Lower lobe of right lung (tissue), 2 donors: ENCODE measurements around the gene LETMD1. TPM values are rescaled to one million over a fixed set of nuclear protein-coding genes. Genes with fewer than 3 reads are reported as not detected.

Experiments used
- ATAC-seq, 2 donors: fragments of 200-7000 bp; cut with Tn5 transposase; one replicate each; pipeline ENCODE4 v1.9.1; 2020 to 2022; ENCODE audit warnings: mild to moderate bottlenecking in 2 of 2, moderate library complexity in 2 of 2
- DNase-seq: peaks from one replicate; pipeline ENCODE4 v3.0.0-alpha.2; 2020
- H3K27ac ChIP-seq: fragments of 200-600 bp; one replicate; pipeline ENCODE4 v1.8.0; 2022
- H3K27me3 ChIP-seq: fragments of 200-600 bp; one replicate; pipeline ENCODE4 v1.8.0; 2022; ENCODE audit warnings: low read depth
- H3K36me3 ChIP-seq: fragments of 200-600 bp; one replicate; pipeline ENCODE4 v1.8.0; 2022; ENCODE audit warnings: mild to moderate bottlenecking
- H3K4me1 ChIP-seq: fragments of 200-600 bp; one replicate; pipeline ENCODE4 v1.8.0; 2022
- H3K4me3 ChIP-seq: fragments of 200-600 bp; one replicate; pipeline ENCODE4 v1.8.0; 2022; ENCODE audit warnings: mild to moderate bottlenecking
- H3K9me3 ChIP-seq: fragments of 200-600 bp; one replicate; pipeline ENCODE4 v1.8.0; 2022
- CTCF ChIP-seq: fragments of 200-600 bp; IDR thresholded peaks from one replicate; pipeline ENCODE4 v1.8.0; 2022; ENCODE audit warnings: antibody characterized with exemption, mild to moderate bottlenecking
- intact Hi-C: fragments of 100-400 bp; cut with DNase I; formaldehyde crosslinking; loops from one replicate; pipeline ENCODE4 v1.11.0; 2022
- total RNA-seq: library from RNA; stranded (reverse); fragmentation: NEBNext Ultra II Directional; extraction: Animal tissue kit (Norgen Biotek cat#: 25700); gene quantifications from one replicate; pipeline ENCODE4 v1.2.1, GENCODE V29; 2021
- donor health status: DM: no; HTN: yes; CAD: no; lungs with severe emphysema.

Gene LETMD1
- total RNA-seq, 1 donor from 2014 or later = 69.6 TPM

DNA sequence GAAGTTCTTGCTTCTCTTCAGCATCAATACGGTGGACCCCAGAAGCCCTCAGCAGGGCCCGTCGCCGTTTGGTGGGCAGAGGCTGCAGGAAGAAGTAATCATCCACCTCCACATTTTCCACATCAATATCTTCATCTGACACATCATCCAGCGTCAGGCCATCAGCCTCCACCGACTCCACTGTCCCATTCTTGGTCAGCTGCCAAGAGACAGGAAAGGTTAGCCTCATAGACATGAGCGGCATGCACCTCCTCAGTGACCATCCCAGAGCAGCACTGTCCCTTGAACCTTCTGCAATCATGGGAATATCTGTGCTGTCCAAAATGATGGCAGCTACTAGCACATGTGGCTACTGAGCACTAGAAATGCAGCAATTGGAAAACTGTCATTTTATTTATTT is 19.6 kb downstream of the LETMD1 start:
- intact Hi-C loops = no loop called here
- H3K36me3 ChIP-seq = peaks cover 98% of the 10 kb centered on the region

DNA sequence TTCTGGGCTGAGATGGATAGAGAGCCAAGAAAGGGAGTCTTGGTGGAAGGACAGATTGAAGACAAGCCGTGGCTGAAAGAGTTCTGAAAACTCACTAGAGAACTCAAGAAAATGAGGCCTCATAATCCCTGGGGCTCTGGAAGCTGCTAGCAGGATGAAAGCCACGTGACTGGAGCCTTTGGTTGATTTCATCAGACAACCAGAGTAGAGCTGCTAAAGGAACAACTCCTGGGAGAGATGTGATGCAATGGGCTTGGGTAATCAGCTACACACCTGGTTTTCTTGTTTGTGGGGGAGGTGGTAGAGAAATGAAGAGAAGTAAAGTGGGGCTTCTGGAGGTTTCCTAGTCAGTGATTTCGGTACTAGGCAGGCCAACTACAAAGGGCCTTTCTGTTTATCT is 21.9 kb downstream of the LETMD1 start:
- H3K27ac ChIP-seq = no peak overlapping the region
- no peaks in the 10 kb centered on the region for H3K27me3 ChIP-seq
- H3K4me3 ChIP-seq = no peak overlapping the region
- intact Hi-C loops = no loop called here
- peaks cover 97% of the 10 kb centered on the region for H3K36me3 ChIP-seq
- DNase-seq (no peak), ATAC-seq (peak; percentile 67 to 80)
- H3K9me3 ChIP-seq = no peaks in the 10 kb centered on the region
- no peaks in the 10 kb centered on the region for H3K4me1 ChIP-seq
- TF ChIP-seq CTCF = no peak

More for the DNA sequence above, 19.6 kb downstream of the LETMD1 start:
- H3K4me1 ChIP-seq = no peaks in the 10 kb centered on the region
- ATAC-seq = no peak
- no peak overlapping the region for H3K4me3 ChIP-seq
- DNase-seq = no peak
- no peak overlapping the region for H3K27ac ChIP-seq
- no peak for TF ChIP-seq CTCF
- no peaks in the 10 kb centered on the region for H3K27me3 ChIP-seq
- no peaks in the 10 kb centered on the region for H3K9me3 ChIP-seq

DNA sequence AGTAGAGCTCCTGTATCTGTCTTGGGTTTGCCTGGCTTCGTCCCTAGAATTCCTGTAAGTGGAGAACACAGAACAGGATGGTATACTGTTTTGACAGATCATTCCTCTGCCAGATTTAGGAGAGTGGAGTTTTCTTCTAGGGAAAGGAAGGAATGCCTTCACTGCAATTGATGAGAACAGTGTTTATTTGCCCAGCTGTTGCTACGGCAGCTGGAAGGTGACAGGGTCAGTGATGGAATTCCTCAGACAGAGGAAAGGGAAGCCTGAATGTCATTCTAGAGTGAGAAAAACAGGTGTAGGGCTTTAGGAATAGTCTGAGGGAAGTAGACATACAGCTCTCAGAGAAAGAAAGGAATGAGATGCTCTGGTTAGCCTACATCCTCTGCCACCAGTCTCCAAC is 23.5 kb downstream of the LETMD1 start:
- Histone ChIP-seq H3K27me3 (no peaks in the 10 kb centered on the region), H3K4me3 (no peak overlapping the region), H3K36me3 (peaks cover 86% of the 10 kb centered on the region), H3K27ac (no peak overlapping the region), H3K9me3 (no peaks in the 10 kb centered on the region), H3K4me1 (peaks cover 6% of the 10 kb centered on the region)
- DNase-seq (no peak), ATAC-seq (no peak)
- no peak for TF ChIP-seq CTCF
- intact Hi-C loops = no loop called here

DNA sequence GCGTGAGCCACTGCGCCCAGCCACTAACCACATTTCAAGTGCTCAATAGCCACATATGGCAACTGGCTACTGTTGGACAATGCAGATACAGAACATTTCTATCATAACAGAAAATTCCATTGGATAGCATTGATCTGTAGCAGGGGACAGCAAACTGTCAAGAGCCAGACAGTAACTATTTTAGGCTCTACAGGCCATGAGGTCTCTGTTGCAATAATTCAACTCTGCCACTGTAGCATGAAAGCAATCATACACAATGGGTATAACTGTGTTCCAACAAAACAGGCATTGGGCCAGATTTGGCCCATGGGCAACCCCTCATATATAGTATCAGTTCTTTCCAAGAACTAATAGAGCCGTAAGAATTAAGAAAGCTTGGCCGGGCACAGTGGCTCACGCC is 27.3 kb downstream of the LETMD1 start:
- H3K9me3 ChIP-seq = no peaks in the 10 kb centered on the region
- TF ChIP-seq CTCF = no peak

GRCh38 chr12:51076236-51076930 is 28.3 kb downstream of the LETMD1 start:
- intact Hi-C loops = no loop called here
- TF ChIP-seq CTCF = no peak
- H3K9me3 ChIP-seq = no peaks in the 10 kb centered on the region
- no peak overlapping the region for H3K4me3 ChIP-seq
- ATAC-seq (no peak), DNase-seq (no peak)
- H3K36me3 ChIP-seq = peaks cover 46% of the 10 kb centered on the region
- H3K27ac ChIP-seq = no peak overlapping the region
- no peaks in the 10 kb centered on the region for H3K27me3 ChIP-seq
- H3K4me1 ChIP-seq = peaks cover 24% of the 10 kb centered on the region

More for the DNA sequence above, 27.3 kb downstream of the LETMD1 start:
- ATAC-seq (no peak), DNase-seq (no peak)
- Histone ChIP-seq H3K36me3 (peaks cover 54% of the 10 kb centered on the region), H3K27me3 (no peaks in the 10 kb centered on the region), H3K4me3 (no peak overlapping the region), H3K27ac (no peak overlapping the region), H3K4me1 (peaks cover 23% of the 10 kb centered on the region)
- intact Hi-C loops = no loop called here
